Measurements from ENCODE around the gene REEP1.

GRCh38 chr2:86231680-86232372 lies 105.6 kb downstream of the REEP1 start:
- TF ChIP-seq, protein P1, sequence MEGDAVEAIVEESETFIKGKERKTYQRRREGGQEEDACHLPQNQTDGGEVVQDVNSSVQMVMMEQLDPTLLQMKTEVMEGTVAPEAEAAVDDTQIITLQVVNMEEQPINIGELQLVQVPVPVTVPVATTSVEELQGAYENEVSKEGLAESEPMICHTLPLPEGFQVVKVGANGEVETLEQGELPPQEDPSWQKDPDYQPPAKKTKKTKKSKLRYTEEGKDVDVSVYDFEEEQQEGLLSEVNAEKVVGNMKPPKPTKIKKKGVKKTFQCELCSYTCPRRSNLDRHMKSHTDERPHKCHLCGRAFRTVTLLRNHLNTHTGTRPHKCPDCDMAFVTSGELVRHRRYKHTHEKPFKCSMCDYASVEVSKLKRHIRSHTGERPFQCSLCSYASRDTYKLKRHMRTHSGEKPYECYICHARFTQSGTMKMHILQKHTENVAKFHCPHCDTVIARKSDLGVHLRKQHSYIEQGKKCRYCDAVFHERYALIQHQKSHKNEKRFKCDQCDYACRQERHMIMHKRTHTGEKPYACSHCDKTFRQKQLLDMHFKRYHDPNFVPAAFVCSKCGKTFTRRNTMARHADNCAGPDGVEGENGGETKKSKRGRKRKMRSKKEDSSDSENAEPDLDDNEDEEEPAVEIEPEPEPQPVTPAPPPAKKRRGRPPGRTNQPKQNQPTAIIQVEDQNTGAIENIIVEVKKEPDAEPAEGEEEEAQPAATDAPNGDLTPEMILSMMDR (IDR thresholded peaks at IDR 0.05): no peak
- TF ChIP-seq POLR2AphosphoS5 (IDR thresholded peaks at IDR 0.05): no peak
- no peak for TF ChIP-seq POLR2A (IDR thresholded peaks at IDR 0.05)

All from suprapubic skin (tissue), 4 donors.